Endothelial cell (in vitro differentiated cells): ENCODE measurements around the gene ENPP3. TPM values are rescaled to one million over a fixed set of nuclear protein-coding genes. Genes with fewer than 3 reads are reported as not detected.

Source experiments
- DNase-seq: peaks from one replicate; pipeline ENCODE4 v3.0.0; 2021; ENCODE audit warnings: low spot score
- H3K27ac Mint-ChIP-seq: one replicate; pipeline ENCODE4 v1.8.0; 2021; ENCODE audit warnings: mixed read lengths, inconsistent platforms; ENCODE audit not compliant: unreplicated experiment
- H3K27me3 Mint-ChIP-seq: one replicate; pipeline ENCODE4 v1.8.0; 2021; ENCODE audit warnings: mild to moderate bottlenecking, moderate library complexity, mixed read lengths, inconsistent platforms; ENCODE audit not compliant: unreplicated experiment
- H3K36me3 Mint-ChIP-seq: one replicate; pipeline ENCODE4 v1.8.0; 2021; ENCODE audit warnings: mild to moderate bottlenecking, low read depth, mixed read lengths, inconsistent platforms; ENCODE audit not compliant: unreplicated experiment
- H3K4me1 Mint-ChIP-seq: one replicate; pipeline ENCODE4 v1.8.0; 2021; ENCODE audit warnings: mild to moderate bottlenecking, mixed read lengths, inconsistent platforms; ENCODE audit not compliant: unreplicated experiment
- H3K4me3 Mint-ChIP-seq: one replicate; pipeline ENCODE4 v1.8.0; 2021; ENCODE audit warnings: mild to moderate bottlenecking, mixed read lengths, inconsistent platforms; ENCODE audit not compliant: unreplicated experiment
- H3K9me3 Mint-ChIP-seq: one replicate; pipeline ENCODE4 v1.8.0; 2021; ENCODE audit warnings: mixed read lengths, inconsistent platforms; ENCODE audit not compliant: unreplicated experiment
- CTCF ChIP-seq: fragments of 200-600 bp; sonication (generic); IDR thresholded peaks from one replicate; pipeline ENCODE4 v1.5.0; 2021; ENCODE audit warnings: antibody characterized with exemption; ENCODE audit not compliant: unreplicated experiment
- total RNA-seq: library from RNA; stranded (reverse); fragmentation: NEBNext Ultra II Directional; extraction: Animal tissue kit (Norgen Biotek cat#: 25700); gene quantifications from one replicate; pipeline ENCODE4 v1.2.1, GENCODE V29; 2021; ENCODE audit not compliant: unreplicated experiment

The ENPP3 gene
- total RNA-seq, 1 donor from 2014 or later: 0.64 TPM

GRCh38 chr6:131642565-131642964, 5.5 kb downstream of the ENPP3 start:
- Mint-ChIP-seq H3K4me1 (no peaks in the 10 kb centered on the region), H3K36me3 (no peaks in the 10 kb centered on the region), H3K27me3 (peaks cover 2% of the 10 kb centered on the region), H3K4me3 (no peak overlapping the region), H3K9me3 (no peaks in the 10 kb centered on the region), H3K27ac (no peak overlapping the region)
- TF ChIP-seq CTCF: no peak
- DNase-seq: no peak

GRCh38 chr6:131642987-131643611, 6.0 kb downstream of the ENPP3 start:
- Mint-ChIP-seq H3K27me3 (peaks cover 2% of the 10 kb centered on the region), H3K4me1 (no peaks in the 10 kb centered on the region)

GRCh38 chr6:131643855-131644460, 6.9 kb downstream of the ENPP3 start:
- H3K27ac Mint-ChIP-seq: no peak overlapping the region
- no peak overlapping the region for H3K4me3 Mint-ChIP-seq
- peaks cover 2% of the 10 kb centered on the region for H3K27me3 Mint-ChIP-seq
- no peaks in the 10 kb centered on the region for H3K4me1 Mint-ChIP-seq
- DNase-seq: no peak
- TF ChIP-seq CTCF: no peak
- no peaks in the 10 kb centered on the region for H3K9me3 Mint-ChIP-seq
- H3K36me3 Mint-ChIP-seq: no peaks in the 10 kb centered on the region

More at GRCh38 chr6:131642987-131643611, 6.0 kb downstream of the ENPP3 start:
- Mint-ChIP-seq H3K36me3 (no peaks in the 10 kb centered on the region), H3K27ac (no peak overlapping the region), H3K9me3 (no peaks in the 10 kb centered on the region), H3K4me3 (no peak overlapping the region)
- DNase-seq: no peak
- no peak for TF ChIP-seq CTCF

GRCh38 chr6:131644921-131645320, 7.8 kb downstream of the ENPP3 start:
- Mint-ChIP-seq H3K4me1 (no peaks in the 10 kb centered on the region), H3K4me3 (no peak overlapping the region), H3K27me3 (peaks cover 2% of the 10 kb centered on the region), H3K27ac (no peak overlapping the region), H3K9me3 (no peaks in the 10 kb centered on the region), H3K36me3 (no peaks in the 10 kb centered on the region)
- no peak for DNase-seq
- no peak for TF ChIP-seq CTCF

GRCh38 chr6:131645846-131646245, 8.7 kb downstream of the ENPP3 start:
- Mint-ChIP-seq H3K27me3 (peaks cover 2% of the 10 kb centered on the region), H3K36me3 (no peaks in the 10 kb centered on the region), H3K9me3 (no peaks in the 10 kb centered on the region), H3K4me3 (no peak overlapping the region), H3K27ac (no peak overlapping the region), H3K4me1 (no peaks in the 10 kb centered on the region)
- no peak for DNase-seq
- TF ChIP-seq CTCF: no peak
